K562 (cell line): ENCODE data around the gene COQ8B. TPM values are rescaled to one million over a fixed set of nuclear protein-coding genes. Genes with fewer than 3 reads are reported as not detected.

Experiments
- BCL6 ChIP-seq: fragments of 250-450 bp; sonication (Bioruptor Pico); IDR thresholded peaks from 2 replicates; pipeline ENCODE4 v1.4.0; 2020
- DPF2 ChIP-seq: fragments of 450-650 bp; IDR thresholded peaks from 2 replicates; pipeline ENCODE4 v1.6.1; 2016
- EP400 ChIP-seq: fragments of 450-650 bp; IDR thresholded peaks from 2 replicates; pipeline ENCODE4 v1.6.1; 2017; ENCODE audit warnings: antibody characterized with exemption, mild to moderate bottlenecking, moderate library complexity
- GTF3C2 ChIP-seq: IDR thresholded peaks from 3 replicates; pipeline ENCODE4 v1.6.1; 2011; ENCODE audit warnings: borderline replicate concordance, mild to moderate bottlenecking, moderate library complexity; ENCODE audit not compliant: insufficient read length; ENCODE audit errors: extremely low read depth
- MGA ChIP-seq: fragments of 450-650 bp; IDR thresholded peaks from 2 replicates; pipeline ENCODE4 v1.6.1; 2016; ENCODE audit warnings: mild to moderate bottlenecking, moderate library complexity
- NKRF ChIP-seq: fragments of 450-650 bp; IDR thresholded peaks from 2 replicates; pipeline ENCODE4 v1.6.1; 2016; ENCODE audit warnings: borderline replicate concordance
- RNF219 ChIP-seq: fragments of 250-450 bp; sonication (Bioruptor Pico); IDR thresholded peaks from 2 replicates; pipeline ENCODE4 v1.5.0; 2022; ENCODE audit warnings: mild to moderate bottlenecking
- SMARCE1 ChIP-seq: fragments of 450-650 bp; IDR thresholded peaks from 2 replicates; pipeline ENCODE4 v1.7.1; 2016; ENCODE audit warnings: mild to moderate bottlenecking
- SNRNP70 ChIP-seq: fragments of 200-400 bp; formaldehyde crosslinking; optimal IDR thresholded peaks from 2 replicates; pipeline ENCODE3; 2017; ENCODE audit warnings: low read depth, low read length
- polyA plus RNA-seq, 8 experiments: library from polyadenylated mRNA; depleted of rRNA in 4 of 8; stranded (reverse) in 5 of 8; unstranded in 3 of 8; fragments of >200 nt; fragmentation: Nextera tagmentation in 2 of 8; fragmentation: Illumina TruSeq in 1 of 8; extraction: Ambion mirVana in 2 of 8; extraction: Trizol in 1 of 8; gene quantifications; 2 replicates each; pipeline versions ENCODE4 v1.2.1 to v1.2.3, GENCODE V29; 2011 to 2014; ENCODE audit warnings: inconsistent platforms in 1 of 8, missing spikeins in 1 of 8
- total RNA-seq, 7 experiments: library from RNA; depleted of rRNA in 6 of 7; stranded (reverse); fragments of >200 nt in 6 of 7; fragmentation: Illumina TruSeq in 2 of 7; extraction: Trizol in 2 of 7; gene quantifications; 2 replicates each; pipeline versions ENCODE4 v1.2.1 to v1.2.3, GENCODE V29; 2011 to 2021; ENCODE audit warnings: low replicate concordance in 1 of 7

COQ8B gene
- total and polyA plus RNA-seq, 9 of the 15 experiments (the other 6 are each of a cell fraction or from before 2014, with no cell fraction given), result 0.41 to 32.3 (median 12.9) TPM

GRCh38 chr19:40687525-40688016 is 29.1 kb downstream of the COQ8B start (continued):
- TF ChIP-seq MGA, result peak; percentile 76
- TF ChIP-seq NKRF, result 0 out of 2 replicates have a peak, but pooled peaks have one; percentile 39
- TF ChIP-seq DPF2, result peak; percentile 70
- TF ChIP-seq BCL6, result no peak
- TF ChIP-seq RNF219 (CRISPR knock-in tag), result no peak
- no peak for TF ChIP-seq GTF3C2
- TF ChIP-seq SNRNP70, result no peak
- peak; percentile 45; the same call in 1 of the 2 replicates for TF ChIP-seq SMARCE1
- TF ChIP-seq EP400, result peak; percentile 50; the same call in 1 of the 2 replicates
